Activated naive CD4-positive, alpha-beta T cell treated with anti-CD3 and anti-CD28 coated beads, Interleukin-2, amount 50 U/mL, for 16 hours (primary cell): ENCODE measurements around the gene TMEM130.
"Not testable (repeated sequence)": the region's sequence is repeated elsewhere in the genome, so short reads cannot be mapped to it uniquely, and the experiment has no call there.

Source experiments
- DNase-seq: peaks from one replicate; pipeline ENCODE4 v3.0.0-alpha.2; 2020

The TMEM130 gene

DNA sequence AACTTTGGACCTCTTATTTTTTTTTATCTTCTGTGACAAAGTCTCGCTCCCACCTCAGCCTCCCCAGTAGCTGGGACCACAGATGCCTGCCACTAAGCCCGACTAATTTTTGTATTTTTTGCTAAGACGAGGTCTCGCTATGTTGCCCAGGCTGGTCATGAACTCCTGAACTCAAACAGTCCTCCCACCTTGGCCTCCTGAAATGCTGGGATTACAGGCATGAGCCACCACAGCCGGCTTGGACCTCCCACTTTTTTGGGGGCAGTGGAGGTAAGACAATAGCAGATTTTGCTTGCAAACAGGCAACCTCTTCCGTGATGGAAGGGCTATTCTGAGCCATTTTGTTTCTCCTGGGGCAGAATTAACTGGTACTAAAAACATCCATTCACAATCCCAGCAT, 7.3 kb upstream of the TMEM130 start:
- DNase-seq = no peak

DNA sequence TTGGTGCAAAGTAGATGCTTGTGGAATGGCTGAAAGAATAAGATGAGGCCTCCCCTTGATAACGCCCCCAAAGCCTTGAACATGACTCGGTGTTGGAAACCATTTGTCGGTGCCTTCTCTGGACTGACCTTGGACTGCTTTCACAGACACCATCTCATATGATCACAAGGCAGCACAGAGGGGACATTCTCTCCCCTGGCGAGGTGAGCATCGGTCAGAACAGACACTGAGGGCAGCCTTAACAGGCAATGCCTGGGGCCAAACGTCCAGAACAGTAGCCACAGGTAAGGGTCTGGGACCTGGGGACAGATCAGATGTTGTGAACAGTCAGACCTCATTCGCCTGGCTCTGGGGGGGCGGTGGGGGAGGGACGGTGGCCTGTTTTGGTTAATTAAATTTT, 5.7 kb upstream of the TMEM130 start:
- DNase-seq = no peak

DNA sequence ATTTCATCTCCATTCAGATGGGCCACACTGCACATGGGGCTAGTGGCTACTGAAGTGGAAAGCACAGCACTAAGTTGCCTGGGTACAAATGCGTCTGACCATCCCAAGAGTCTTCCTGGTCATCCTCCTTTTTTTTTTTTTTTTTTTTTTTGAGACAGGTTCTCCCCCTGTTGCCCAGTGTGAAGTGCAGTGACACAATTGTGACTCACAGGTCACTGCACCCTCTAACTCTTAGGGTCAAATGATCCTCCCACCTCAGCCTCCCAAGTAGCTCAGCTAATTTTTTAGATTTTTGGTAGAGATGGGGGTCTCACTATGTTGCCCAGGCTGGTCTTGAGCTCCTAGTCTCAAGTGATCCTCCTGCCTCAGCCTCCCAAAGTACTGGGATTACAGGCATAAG, 5.1 kb upstream of the TMEM130 start:
- DNase-seq = no peak

DNA sequence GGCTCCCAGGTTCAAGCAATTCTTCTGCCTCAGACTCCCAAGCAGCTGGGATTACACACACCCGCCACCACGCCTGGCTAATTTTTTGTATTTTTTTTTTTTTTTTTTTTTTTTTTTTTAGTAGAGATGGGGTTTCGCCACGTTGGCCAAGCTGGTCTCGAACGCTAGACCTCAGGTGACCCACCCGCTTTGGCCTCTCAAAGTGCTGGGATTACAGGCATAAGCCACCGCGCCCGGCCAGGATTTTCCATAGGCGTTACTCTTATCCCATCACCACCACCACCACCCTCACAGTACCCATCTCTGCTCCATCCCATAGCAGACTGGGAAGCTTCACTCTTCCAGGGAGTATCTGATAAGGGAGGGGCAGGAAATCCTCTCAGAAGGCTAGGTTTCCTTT, 3.8 kb upstream of the TMEM130 start:
- DNase-seq = not testable (repeated sequence)

DNA sequence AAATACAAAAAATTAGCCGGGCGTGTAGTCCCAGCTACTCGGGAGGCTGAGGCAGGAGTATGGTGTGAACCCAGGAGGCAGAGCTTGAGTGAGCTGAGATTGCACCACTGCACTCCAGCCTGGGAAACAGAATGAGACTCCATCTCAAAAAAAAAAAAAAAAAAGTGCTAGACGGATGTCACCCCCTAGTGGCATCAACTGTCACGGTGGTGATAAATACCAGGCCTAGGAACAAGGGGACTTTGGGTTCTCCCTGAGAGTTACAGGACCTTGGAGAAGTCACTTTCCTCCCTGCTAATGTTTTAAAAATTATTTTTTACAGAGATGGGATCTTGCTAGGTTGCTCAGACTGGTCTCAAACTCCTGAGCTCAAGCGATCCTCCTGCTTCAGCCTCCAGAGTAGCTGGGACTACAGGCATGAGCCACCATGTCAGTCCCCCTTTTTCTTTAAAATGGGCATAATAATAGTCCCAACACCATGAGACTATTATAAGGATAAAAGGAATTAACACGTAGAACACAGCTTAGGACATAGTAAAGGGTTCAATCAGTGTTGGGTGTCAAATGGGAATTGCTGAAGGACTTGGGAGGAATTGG, 2.6 kb upstream of the TMEM130 start:
- peak; percentile 30 for DNase-seq

DNA sequence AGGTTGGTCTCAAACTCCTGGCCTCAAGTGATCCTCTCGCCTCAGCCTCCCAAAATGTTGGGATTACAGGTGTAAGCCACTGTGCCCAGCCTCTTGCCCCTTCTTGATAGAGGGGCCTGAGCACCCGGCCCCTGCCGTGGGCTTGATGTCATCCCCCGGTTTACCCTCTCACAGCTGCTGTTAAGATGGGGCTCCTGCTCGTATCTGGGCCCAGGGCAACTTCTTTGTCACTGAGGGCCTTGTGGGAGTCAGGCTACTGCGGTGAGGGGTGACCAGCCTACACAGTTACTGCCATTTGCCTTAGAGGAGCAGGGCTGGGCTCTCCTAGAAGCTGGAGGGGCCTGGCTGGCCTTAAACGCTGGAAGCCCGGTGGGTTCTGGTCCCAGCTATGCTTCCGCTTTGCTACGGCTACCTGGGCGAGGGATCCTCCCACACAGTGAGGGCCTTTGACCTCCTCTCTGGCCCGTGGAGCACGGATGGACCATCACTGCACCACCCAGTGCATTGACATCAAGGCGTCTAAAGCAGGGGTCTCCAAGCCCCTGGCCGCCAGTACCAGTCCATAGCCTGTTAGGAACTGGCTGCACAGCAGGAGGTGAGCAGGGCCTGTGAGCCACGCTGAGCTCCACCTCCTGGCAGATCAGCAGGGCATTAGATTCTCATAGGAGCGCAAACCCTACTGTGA, 1.1 kb upstream of the TMEM130 start:
- DNase-seq = no peak

DNA sequence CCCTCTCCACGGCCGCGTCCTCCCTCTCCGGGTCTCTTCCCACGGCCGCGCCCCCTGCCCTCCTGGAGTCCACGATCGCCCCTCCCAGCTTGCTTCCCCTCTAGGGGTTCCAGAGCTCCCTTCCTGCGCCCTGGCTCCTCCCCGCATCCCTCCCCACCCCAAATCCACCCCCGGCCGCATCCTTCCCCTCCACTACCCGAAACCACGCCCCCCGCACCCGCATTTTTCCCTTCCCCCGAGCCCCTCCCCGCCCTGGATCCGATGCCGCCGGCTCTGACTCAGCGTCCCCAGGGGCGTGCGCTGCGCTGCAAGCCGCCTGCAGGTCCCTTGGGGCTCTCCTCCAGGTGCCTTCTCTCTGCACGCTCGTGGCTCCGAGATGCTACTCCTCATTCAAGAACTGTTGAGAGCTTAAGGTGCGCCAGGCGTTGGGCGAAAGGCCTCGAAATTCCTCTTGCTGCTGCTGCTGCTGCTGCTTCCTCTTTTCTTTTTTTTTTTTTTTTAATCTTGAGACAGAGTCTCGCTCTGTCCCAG, 372 bp upstream of the TMEM130 start:
- peak; percentile 76 for DNase-seq

DNA sequence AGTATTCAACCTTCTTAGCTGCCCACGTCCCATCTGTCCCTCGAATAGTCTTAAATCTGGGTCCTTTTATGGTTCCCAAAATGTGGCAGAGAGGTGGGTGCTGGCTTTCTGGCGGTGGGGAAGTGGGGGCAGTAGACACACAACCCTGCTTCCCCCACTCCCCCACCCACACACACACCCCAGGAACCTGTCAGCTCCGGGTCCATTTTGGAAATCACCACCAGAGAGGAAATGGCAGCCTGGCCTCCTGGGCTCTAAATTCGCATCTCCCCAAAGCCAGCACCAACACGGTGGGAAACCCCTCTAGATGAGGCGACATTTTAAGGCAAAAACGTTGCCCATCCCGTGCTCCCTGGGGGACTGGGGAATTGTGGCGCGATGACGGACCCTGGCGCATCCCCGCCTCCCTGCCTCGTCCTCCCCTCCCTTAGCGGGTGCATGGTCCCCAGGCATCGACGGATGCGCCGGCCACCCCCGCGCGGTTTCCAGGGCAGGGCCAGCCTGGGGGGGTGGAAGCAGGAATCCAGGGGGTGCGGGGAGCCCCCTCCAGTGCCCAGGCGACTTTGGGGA, 702 bp downstream of the TMEM130 start:
- no peak for DNase-seq

DNA sequence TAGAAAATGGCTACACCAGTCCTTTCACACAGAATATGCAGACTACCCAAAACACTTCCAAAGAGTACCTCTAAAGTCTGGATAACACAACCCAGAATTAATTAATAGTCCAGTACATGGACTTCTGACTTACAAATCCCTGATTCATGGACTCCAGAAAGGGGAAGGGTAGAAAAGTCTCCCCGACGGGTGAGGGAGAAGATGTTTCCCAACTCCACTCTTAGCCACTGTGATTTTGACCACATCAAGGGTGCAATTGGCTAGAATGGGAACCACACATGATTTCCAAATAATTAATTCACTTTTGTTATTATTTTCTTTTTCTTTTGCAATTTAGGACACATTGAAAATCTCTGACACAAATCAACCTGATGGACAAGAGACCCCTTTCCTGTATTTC, 1.4 kb downstream of the TMEM130 start:
- no peak for DNase-seq

DNA sequence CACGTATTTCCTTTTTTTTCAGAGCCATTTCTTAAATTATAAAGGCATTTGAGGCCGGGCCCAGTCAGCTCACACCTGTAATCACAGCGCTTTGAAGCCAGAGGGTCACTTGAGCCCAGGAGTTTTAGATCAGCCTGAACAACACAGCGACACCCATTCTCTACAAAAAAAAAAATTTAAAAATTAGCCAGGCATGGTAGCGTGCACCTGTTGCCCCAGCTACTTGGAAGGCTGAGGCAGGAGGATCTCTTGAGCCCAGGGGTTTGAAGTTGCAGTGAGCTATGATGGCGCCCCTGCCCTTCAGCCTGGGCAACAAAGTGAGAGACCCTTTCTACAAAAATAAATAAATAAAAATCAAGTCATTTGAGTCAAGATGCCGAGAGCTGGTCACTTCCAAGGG, 3.0 kb downstream of the TMEM130 start:
- DNase-seq = no peak

DNA sequence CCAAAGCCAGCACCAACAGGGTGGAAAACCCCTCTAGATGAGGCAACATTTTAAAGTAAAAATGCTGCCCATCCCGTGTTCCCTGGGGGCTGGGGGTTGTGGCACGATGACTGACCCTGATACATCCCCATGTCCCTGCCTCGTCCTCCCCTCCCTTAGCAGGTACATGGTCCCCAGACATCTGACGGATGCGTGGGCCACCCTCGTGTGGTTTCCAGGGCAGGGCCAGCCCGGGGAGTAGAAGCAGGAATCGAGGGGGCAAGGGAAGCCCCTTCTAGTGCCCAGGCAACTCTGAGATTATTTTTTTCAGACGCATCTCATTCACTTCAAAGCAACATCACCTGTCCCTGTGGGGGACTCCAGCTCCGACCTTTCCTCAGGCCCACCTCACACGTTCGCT, 3.5 kb downstream of the TMEM130 start:
- no peak for DNase-seq

DNA sequence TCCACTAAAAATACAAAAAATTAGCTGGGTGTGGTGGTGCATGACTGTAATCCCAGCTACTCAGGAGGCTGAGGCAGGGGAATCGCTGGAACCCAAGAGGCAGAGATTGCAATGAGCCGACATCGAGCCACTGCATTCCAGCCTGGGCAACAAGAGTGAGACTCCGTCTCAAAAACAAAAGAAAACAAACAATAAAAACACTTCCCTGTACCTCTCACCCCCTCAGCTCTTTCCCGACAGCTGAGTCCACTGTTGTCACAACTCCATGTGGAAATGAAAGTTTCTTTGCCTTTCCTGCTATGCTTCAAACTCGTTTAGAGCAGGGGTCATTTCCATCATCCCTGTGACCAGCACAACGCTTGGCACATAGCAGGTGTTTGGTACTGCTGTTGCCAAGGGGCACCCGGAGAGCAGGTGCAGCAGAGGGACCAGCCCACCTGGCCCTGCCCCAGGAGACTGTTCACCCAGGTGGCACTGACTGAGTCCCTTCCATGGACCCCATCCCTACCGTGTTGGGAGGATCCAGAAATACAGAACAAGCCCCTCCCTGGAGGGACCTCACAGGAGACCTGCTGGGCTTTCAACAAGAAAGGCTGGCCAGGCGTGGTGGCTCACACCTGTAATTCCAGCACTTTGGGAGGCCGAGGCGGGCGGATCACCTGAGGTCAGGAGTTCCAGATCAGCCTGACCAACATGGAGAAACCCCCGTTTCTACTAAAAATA, 4.9 kb downstream of the TMEM130 start:
- no peak for DNase-seq

DNA sequence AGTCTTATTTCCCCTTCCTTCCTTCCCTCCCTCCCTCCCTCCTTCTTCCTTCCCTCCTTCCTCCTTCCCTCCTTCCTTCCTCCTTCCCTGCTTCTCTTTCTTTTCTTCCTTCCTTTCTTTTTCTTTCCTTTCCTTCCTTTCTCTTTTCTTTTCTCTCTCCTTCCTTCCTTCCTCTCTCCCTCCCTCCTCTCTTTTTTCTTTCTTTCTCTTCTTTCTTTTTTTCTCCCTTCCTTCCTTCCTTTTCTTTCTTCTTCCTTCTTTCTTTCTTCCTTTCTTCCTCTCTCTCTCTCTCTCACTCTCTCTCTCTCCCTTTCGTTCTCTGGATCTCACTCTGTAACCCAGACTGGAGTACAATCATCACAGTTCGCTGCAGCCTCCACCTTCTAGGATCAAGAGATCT, 6.2 kb downstream of the TMEM130 start:
- no peak for DNase-seq

DNA sequence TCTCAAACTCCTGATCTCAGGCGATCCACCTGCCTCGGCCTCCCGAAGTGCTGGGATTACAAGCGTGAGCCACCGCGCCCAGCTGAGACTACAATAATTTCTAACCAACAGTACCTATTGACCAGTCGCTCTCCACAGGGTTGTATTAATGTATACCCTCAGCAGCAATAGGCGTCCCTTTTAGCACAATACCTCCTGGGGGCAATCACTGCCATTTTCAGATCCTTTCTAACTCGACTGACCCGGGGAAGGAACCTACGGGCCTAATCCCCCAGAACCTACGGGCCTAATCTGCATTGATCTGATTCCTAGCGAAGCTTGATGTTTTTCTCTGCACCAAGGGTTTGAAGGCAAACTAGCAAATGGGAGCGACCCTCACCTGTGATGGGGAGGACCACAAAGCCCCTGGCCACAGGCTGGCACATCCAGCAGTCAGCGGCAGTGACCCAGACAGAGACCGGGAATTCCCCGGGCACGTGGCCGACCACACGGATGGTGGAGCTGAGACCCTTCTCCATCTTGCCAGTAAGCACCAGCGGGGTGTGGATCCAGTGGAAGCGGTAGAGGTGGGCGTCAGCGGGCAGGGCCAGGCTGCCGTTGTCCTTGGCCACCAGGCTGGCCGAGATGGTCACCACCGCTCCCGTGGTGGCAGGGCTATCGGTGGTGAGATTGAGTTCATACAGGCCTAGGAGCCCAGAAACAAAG, 6.9 kb downstream of the TMEM130 start:
- no peak for DNase-seq

DNA sequence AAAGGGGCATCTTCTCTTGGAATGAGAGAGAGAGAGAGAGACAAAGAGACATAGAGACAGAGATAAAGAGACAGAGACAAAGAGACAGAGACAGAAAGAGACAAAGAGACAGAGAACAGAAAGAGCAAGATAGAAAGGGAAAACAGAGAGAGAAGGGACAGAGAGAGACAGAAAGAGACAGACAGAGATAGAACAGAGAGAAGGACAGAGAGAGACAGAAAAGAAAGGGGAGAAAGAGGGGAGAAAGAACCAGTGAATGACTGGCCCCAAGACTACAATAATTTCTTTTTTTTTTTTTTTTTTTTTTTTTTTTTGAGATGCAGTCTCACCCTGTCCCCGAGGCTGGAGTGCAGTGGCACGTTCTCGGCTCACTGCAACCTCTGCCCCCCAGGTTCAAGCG, 7.6 kb downstream of the TMEM130 start:
- no peak for DNase-seq

DNA sequence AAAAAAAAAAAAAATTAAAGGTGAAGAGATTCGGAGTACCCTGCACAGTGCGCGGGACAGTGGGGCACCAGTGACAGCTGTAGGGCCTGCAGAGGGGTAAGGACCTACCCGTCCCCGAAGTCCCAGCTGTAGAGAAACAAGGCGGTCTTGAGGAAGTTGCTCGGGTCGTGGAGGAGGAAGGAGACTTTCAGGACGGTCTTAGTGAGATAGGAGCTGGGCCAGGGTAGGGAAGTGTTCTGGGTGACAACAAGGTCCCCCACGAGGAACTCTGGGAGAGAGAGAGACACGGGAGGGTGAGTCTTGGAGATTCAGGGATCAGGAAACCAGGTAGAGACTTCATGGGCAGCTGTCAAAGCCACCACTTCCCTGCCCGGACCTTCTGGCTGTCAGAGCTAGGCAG, 9.7 kb downstream of the TMEM130 start:
- no peak for DNase-seq

DNA sequence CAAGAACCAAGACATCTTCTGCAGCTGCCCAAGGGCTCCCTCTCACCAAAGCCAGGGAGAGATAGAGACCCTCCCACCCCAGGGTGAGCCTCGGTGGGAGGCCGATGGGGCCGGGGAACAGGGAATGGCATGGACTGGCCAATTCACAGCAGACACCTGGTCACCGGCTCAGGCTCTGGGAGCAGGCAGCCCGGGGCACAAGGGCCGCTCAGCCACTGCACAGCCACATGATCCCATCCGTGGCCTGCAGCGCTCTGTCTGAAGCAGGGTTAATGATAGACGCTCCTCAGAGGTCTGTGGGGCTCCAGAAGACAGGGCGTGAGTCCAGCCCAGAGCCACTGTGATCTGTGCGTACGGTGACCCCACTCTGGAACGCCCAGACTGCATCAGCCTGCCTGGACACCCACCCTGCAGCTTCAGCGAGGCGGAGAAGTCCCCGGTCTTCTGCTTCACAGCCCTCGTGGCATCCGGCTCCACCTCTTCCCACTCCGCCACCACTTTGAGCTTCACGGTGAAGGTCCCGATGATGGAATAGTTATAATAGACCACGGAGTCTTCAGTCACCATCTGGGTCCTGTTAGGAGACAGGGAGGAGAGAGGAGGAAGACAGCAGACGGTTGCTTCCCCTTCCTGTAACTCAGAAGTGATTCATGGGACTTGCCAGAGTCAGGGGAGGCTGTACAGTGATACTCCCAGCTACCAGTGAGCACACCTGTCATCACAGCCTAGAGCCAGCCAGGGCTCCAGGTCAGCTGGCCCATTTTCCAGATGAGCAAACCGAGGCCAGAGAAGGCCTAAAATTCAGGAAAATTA, 14.0 kb downstream of the TMEM130 start:
- no peak for DNase-seq

DNA sequence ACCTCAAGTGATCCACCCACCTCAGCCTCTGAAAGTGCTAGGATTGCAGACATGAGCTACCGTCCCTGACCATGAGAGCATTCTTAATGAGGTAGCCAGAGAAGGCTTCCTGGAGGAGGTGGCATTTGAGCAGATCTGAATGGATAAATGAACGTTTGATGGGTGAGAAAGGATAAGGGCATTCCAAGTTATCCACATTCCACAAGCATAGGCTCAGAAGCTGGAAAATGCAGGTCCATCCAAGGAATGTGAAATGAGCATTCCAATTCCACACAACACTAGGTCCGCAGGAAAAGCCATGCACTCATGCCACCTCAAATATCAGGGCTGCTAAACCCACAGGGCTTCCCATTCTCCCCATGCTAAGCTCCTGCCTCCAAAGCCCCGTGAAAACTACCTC, 17.0 kb downstream of the TMEM130 start:
- no peak for DNase-seq

DNA sequence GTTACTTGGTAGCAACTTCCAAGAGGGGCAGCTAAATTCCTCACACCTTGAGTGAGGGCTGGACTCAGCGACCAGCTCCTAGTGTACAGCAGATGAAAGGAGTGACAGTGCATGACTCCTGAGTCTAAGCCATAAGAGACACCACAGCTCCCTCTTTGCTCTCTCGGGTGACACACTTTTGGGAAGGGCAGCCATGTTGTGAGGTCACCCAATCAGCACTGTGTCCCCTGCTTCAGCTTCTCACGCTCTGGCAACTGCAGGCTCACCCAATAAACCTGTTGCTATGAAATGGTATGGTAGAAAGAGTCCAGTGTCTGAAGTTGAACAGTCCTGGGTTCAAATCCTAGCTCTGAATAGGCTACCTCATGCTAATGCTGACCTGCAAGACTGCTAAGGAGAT, 20.9 kb downstream of the TMEM130 start:
- DNase-seq = no peak

DNA sequence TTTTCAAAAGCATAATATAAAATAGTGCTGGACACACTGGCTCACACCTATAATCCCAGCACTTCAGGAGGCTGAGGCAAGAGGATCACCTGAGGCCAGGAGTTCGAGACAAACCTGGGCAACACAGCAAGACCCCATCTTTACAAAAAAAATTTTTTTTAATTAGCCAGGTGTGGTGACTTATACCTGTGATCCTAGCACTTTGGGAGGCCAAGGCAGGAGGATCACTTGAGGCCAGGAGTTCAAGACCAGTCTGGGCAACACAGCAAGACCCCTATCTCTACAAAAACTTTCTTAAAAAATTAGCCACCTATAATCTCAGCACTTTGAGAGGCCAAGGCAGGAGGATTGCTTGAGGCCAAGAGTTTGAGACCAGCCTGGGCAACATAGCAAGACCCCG, 27.3 kb downstream of the TMEM130 start:
- not testable (repeated sequence) for DNase-seq

DNA sequence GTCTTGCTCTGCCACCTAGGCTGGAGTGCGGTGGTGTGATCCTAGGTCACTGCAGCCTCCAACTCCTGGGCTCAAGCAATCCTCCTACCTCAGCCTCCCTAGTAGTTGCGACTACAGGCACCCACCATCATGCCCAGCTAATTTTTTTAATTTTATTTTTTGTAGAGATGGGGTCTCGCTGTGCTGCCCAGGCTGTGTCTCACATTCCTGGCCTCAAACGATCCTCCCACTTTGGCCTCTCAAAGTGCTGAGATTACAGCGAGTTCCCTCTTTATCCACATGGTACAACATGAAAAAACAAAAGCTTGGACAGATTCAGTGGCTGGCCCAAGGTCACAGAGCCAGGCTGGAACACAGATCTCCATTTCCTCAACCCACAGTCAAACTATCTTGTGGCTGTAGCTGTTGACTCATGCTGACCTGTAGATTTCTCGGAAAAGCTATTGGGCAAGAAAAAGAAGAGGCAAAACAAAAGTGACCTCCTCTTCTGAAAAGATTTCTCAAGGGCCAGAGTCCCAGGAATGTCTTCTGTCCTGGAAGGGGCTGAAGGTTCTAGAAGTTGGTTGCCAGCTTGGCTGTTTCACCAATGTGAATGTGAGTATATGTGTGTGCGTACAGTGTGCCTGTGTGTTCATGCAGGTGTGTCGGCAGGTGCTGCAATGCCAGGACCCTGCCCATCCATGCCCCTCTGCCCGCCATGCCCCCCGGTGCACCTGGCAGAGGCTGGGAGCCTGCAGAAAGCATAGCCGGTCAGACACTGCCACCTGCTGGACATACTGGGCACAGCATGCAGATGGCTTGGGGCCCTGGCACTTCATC, 28.4 kb downstream of the TMEM130 start:
- peak; percentile 69 for DNase-seq
